ENCODE measurements around the gene CHTOP.

The CHTOP gene

GRCh38 chr1:153613406-153613805 is 20.5 kb upstream of the CHTOP start:
- no peak for DNase-seq

GRCh38 chr1:153614189-153614900 is 19.5 kb upstream of the CHTOP start:
- no peak for DNase-seq

DNA sequence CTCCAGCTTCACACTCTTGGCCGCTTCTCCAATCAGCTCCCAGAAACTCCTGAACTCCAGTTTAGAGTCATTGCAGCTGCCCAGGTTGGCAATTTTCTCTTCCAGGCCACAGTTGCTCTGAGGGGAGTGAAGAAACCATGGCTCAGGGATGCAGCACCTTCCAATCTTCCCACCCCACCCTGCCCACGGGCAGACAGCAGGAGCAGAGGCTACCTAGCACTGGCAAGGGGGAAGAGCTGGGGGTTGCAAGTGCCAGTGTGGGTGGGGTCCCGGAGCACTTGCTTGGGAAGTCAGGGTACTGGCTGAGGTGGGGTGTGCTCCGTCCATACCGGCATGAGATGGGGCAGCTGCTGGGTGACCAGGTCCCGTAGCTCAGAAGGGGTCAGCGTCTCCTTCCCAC is 19.0 kb upstream of the CHTOP start:
- DNase-seq, result no peak

GRCh38 chr1:153615406-153615805 is 18.5 kb upstream of the CHTOP start:
- DNase-seq, result no peak

DNA sequence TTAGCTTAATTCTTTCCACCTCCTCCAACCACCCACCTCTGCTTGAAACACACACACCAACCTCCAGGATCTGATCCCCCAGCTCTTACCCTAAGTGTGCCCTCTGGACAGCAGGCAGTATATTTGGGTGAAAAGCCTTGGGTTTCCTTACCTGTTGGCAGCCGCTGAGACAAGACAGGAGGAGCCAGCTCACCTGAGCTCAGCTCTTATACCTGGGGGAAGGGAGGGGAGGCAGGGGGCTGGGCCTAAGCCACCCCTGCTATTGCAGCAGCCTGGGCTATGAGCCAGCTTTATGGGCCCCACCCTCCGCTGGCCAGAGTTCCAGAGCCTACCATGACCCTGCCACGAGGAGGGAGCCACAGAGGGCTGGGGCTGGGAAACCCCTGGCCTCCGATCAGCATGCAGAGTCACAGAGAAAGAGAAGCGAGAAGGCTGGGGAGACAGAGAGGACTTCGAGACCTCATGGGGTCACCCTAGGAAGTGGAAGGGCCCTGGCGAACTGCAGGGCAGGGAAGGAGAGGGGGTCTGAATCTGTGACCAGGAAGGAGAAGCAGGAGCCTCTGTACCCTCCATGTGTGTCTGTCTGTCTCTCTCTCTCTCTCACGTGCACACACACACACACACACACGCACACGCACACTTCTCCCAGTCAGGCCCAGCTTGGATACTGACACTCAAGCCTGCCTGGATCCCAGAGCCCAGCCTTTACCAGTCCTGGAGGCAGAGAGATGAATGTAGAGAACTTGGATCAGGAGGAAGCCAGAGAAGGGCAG is 17.5 kb upstream of the CHTOP start, which contains the start of gene S100A14:
S100A14 (minus strand) TSS at position 182 of the 773 bp plus-strand sequence. CDS start 467 bp downstream, outside the sequence.
- no peak for DNase-seq

GRCh38 chr1:153616917-153617311 is 17.0 kb upstream of the CHTOP start:
- no peak for DNase-seq

DNA sequence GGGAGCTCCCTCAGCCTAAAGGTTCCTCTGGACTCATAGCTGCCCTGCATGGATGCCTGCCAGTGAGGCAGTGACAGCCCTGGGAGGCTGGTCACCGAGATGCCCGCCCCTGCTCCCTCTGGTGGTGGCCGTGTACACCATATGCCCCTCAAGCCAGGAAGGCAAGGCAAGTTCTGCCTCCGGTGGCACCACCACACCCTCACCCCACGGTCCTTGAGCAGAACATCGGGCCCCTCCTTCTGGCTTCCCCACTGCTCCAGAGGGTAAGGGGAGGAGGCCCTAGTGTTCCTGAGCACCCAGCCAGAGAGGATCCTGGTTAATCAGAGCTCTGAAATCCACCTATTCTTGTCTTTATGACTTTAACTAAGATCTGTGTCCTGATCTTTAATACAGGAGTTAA is 16.2 kb upstream of the CHTOP start:
- peak in 2 of 4 experiments; percentile 31 to 42 for DNase-seq

GRCh38 chr1:153619171-153619570 is 14.7 kb upstream of the CHTOP start:
- no peak for DNase-seq

DNA sequence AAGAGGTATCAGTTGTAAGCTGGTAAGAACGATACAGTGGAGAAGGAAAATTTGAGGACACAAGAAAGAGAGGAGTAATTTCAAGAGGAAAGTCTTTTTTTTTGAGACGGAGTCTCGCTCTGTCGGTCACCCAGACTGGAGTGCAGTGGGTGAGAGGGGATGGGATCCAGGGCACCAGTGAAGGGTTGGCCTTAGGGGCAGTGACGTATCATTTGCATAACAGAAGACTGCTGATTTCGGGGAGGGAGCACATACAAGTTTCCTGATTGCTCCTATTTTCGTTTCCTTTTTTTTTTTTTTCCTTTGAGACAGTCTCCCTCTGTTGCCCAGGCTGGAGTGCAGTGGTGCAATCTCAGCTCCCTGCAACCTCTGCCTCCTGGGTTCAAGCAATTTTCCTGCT is 10.8 kb upstream of the CHTOP start:
- no peak for DNase-seq

GRCh38 chr1:153624965-153625611 is 8.8 kb upstream of the CHTOP start:
- no peak for DNase-seq

DNA sequence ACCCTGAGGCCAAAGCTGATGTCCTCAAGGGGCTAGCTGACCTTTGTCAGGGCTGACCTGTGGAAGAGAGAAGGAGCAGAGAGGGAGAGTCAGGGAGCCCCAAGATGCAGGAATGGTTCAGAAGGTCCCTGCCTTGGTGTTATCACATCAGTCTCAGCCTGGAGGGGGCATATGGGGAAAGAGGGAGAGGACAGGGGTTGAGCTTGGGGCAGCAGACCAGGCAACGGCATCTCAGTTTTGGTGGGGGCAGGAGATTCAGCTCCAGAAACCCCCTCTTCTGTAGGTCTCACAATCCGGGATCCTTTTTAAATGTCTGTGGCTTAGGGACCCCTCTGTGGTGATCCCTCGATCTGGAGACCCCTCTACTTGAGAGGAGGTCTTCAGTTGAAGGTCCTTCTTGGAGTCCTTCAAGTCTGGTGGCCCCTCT is 7.4 kb upstream of the CHTOP start:
- no peak for DNase-seq

- DNase-seq, result no peak
Observed at GRCh38 chr1:153626904-153627714, 6.8 kb upstream of the CHTOP start, which contains the start of gene S100A13. Gene S100A13 (minus strand): TSS chr1:153627505. CDS start chr1:153626472, 1,033 bp downstream.

GRCh38 chr1:153627715-153628626 is 5.9 kb upstream of the CHTOP start, which contains the start of gene S100A1:
Gene S100A1 (plus strand): TSS chr1:153628434. CDS start chr1:153630522, 2,088 bp downstream.
- no peak for DNase-seq

GRCh38 chr1:153628638-153629342 is 5.1 kb upstream of the CHTOP start:
- no peak for DNase-seq

- DNase-seq, result no peak
Observed at GRCh38 chr1:153629343-153629665, 4.6 kb upstream of the CHTOP start.

GRCh38 chr1:153629971-153630370 is 3.9 kb upstream of the CHTOP start:
- no peak for DNase-seq

- DNase-seq, result no peak
Observed at GRCh38 chr1:153630384-153630783, 3.5 kb upstream of the CHTOP start.

DNA sequence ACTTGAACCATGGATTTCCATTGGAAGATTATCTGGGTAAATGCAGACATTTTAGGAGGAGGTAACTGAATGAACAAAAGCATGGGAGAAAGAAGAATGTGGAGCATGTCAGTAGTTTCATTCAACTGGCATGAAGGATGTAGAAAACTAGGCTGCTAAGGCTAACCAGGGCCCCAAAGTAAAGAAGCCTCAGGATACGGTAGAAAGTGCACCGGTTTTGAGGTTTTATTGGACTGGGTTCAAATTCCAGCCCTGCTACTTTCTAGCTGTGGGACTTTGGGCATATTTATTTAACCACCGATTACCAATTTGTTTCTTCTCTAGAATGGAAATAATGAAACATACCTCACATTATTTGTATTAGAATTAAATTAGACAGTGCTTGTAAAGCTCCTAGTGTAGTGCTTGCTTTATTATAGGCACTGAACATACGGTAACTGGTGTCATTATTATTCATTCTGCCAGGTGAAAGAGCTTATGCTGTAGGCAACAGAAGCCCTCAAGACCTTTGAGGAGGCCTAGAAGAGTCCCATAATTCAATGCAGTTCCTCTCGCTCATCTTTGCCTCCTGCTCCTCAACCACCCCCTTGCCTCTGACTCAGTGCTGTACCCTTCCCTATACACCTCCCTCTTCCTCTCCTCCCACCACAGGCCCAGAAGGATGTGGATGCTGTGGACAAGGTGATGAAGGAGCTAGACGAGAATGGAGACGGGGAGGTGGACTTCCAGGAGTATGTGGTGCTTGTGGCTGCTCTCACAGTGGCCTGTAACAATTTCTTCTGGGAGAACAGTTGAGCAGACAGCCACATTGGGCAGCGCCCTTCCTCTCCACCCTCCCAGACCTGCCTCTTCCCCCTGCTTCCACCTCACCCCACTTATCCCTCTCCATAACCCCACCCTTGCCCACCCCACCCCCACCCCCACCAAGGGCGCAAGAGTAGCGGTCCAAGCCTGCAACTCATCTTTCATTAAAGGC is 2.5 kb upstream of the CHTOP start:
- DNase-seq, result no peak

- no peak for DNase-seq
Observed at GRCh38 chr1:153633161-153633753, 609 bp upstream of the CHTOP start.
